Loucy (cell line): ENCODE data around the gene GLRA2.

Experiments
- CTCF ChIP-seq: fragments of 200-600 bp; sonication (generic); conservative IDR thresholded peaks from 2 replicates; pipeline ENCODE4 v1.5.1; 2014; ENCODE audit warnings: mild to moderate bottlenecking, antibody characterized with exemption, low read length
- EZH2phosphoT487 ChIP-seq: fragments of 200-600 bp; IDR thresholded peaks from 2 replicates; pipeline ENCODE4 v1.6.1; 2018; ENCODE audit warnings: antibody characterized with exemption, mild to moderate bottlenecking, moderate library complexity, borderline replicate concordance

DNA sequence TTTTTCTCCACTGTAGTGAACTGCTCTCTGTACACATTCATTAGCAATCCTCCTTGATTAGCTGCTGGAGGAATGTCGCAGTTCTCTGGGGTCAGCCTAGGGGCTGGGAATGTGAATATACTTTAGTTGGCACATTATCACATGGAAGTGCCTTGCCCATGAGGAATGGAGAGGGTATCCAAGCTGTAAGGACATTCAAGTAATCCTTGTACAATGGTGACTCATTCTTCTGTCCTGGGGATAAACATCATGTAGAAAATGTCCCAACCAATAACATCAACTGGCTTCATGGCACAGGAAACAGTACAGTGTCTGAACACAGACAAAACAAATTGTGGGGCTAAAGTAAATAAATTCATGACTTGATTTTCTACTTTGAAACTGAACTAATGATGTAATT is 147.1 kb downstream of the GLRA2 start:
- TF ChIP-seq CTCF (no peak), EZH2phosphoT487 (no peak)
